ENCODE measurements around the gene UBE4B.

DNA sequence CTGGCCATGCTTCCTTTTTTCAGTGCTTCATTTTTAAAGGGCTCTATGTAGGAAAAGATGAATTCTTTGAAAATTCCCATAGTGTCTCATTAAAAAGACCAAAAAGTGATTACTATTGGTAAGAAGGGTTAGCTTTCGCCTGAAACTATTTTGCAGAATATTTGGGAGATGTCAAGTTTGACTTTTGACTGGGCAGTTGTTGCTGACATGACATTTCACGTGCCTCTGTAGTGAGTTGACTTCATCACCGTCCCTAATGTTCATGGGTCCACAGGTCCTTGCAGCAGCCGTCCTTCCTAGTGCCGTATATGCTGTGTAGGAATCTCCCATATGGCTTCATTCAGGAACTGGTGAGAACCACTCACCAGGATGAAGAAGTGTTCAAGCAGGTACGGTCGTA lies 88.9 kb downstream of the UBE4B start:
- TF ChIP-seq CTCF (IDR thresholded peaks at IDR 0.05; ENCODE audit: low read length): no peak
- TF ChIP-seq EZH2 (optimal IDR thresholded peaks at IDR 0.05; ENCODE audit: low read depth, low read length): no peak

All from MM.1S (cell line).